Hepatocyte (in vitro differentiated cells): Measurements from ENCODE around the gene TFF2. TPM values are rescaled to one million over a fixed set of nuclear protein-coding genes. Genes with fewer than 3 reads are reported as not detected.

Source experiments
- DNase-seq: peaks from one replicate; pipeline ENCODE4 v3.0.0-alpha.2; 2016; ENCODE audit warnings: low spot score
- H2AFZ ChIP-seq: fragments of 200-600 bp; sonication (generic); 2 replicates; pipeline ENCODE4 v1.6.0; 2016; ENCODE audit warnings: antibody characterized with exemption, mild to moderate bottlenecking
- H3K27ac ChIP-seq: fragments of 200-600 bp; sonication (generic); 2 replicates; pipeline ENCODE4 v1.5.1; 2016; ENCODE audit warnings: mild to moderate bottlenecking
- H3K27me3 ChIP-seq: fragments of 200-600 bp; sonication (generic); 2 replicates; pipeline ENCODE4 v1.6.1; 2016
- H3K36me3 ChIP-seq: fragments of 200-600 bp; sonication (generic); replicated peaks from 2 replicates; pipeline ENCODE4 v1.5.1; 2016; ENCODE audit warnings: low read depth; ENCODE audit not compliant: insufficient read depth
- H3K4me1 ChIP-seq: fragments of 200-600 bp; sonication (generic); 2 replicates; pipeline ENCODE4 v1.5.1; 2016; ENCODE audit warnings: mild to moderate bottlenecking, moderate library complexity; ENCODE audit not compliant: insufficient read depth
- H3K4me2 ChIP-seq: fragments of 200-600 bp; sonication (generic); 2 replicates; pipeline ENCODE4 v1.6.0; 2016
- H3K4me3 ChIP-seq: fragments of 200-600 bp; sonication (generic); 2 replicates; pipeline ENCODE4 v1.5.1; 2016; ENCODE audit warnings: mild to moderate bottlenecking
- H3K79me2 ChIP-seq: fragments of 200-600 bp; sonication (generic); 2 replicates; pipeline ENCODE4 v1.6.0; 2017; ENCODE audit warnings: mild to moderate bottlenecking
- H3K9me2 ChIP-seq: fragments of 200-600 bp; sonication (generic); replicated peaks from 2 replicates; pipeline ENCODE4 v1.6.0; 2017; ENCODE audit warnings: mild to moderate bottlenecking; ENCODE audit not compliant: insufficient read depth
- H3K9me3 ChIP-seq: fragments of 200-600 bp; sonication (generic); 2 replicates; pipeline ENCODE4 v1.5.1; 2016; ENCODE audit warnings: low read depth, mild to moderate bottlenecking
- H4K20me1 ChIP-seq: fragments of 200-600 bp; sonication (generic); 2 replicates; pipeline ENCODE4 v1.6.0; 2016; ENCODE audit warnings: mild to moderate bottlenecking; ENCODE audit not compliant: insufficient read depth, poor library complexity, severe bottlenecking
- CTCF ChIP-seq: fragments of 200-600 bp; sonication (generic); IDR thresholded peaks from 2 replicates; pipeline ENCODE4 v1.5.1; 2016; ENCODE audit warnings: antibody characterized with exemption, mild to moderate bottlenecking; ENCODE audit not compliant: poor library complexity
- EZH2 ChIP-seq: fragments of 200-600 bp; sonication (generic); IDR thresholded peaks from 2 replicates; pipeline ENCODE4 v1.6.1; 2016; ENCODE audit warnings: antibody characterized with exemption, mild to moderate bottlenecking, borderline replicate concordance
- EZH2phosphoT487 ChIP-seq: fragments of 200-600 bp; sonication (generic); IDR thresholded peaks from one replicate; pipeline ENCODE4 v1.6.1; 2018; ENCODE audit warnings: antibody characterized with exemption, mild to moderate bottlenecking, low read depth, moderate library complexity; ENCODE audit not compliant: unreplicated experiment, severe bottlenecking
- WGBS: methylation state at CpG from one replicate; pipeline ENCODE4 v1.1.6; 2016; ENCODE audit warnings: low lambda C conversion rate; ENCODE audit errors: missing lambda C conversion rate; 5-methylcytosine and 5-hydroxymethylcytosine counted together
- polyA plus RNA-seq: library from polyadenylated mRNA; unstranded; fragments of >200 nt; fragmentation: Nextera tagmentation; extraction: Ambion mirVana; gene quantifications from 2 replicates; pipeline ENCODE4 v1.2.1, GENCODE V29; 2016
- total RNA-seq: library from RNA; depleted of rRNA; stranded (reverse); fragments of >200 nt; gene quantifications from 2 replicates; pipeline ENCODE4 v1.2.3, GENCODE V29; 2014

Gene TFF2
- total and polyA plus RNA-seq, 2 experiments from 2014 or later: 23.9 to 28.1 TPM

- no peaks in the 10 kb centered on the region for H3K9me2 ChIP-seq
- H3K79me2 ChIP-seq: no peaks in the 10 kb centered on the region
- H3K27me3 ChIP-seq: no peaks in the 10 kb centered on the region
- peak overlapping the region; percentile 86 for H3K4me2 ChIP-seq
- no peaks in the 10 kb centered on the region for H3K36me3 ChIP-seq
- peak; percentile 75 for DNase-seq
- no peaks in the 10 kb centered on the region for H3K9me3 ChIP-seq
- no peak overlapping the region for H3K27ac ChIP-seq
- TF ChIP-seq EZH2phosphoT487 (no peak), CTCF (peak; percentile 90)
- H3K4me3 ChIP-seq: no peak overlapping the region
- WGBS: 10% methylated on average over 20 of the region's 22 CpGs
- no peaks in the 10 kb centered on the region for H4K20me1 ChIP-seq
- H2AFZ ChIP-seq: peak overlapping the region; percentile 63
- peaks cover 25% of the 10 kb centered on the region for H3K4me1 ChIP-seq
Observed at GRCh38 chr21:42309753-42310213, 41.0 kb downstream of the TFF2 start.

- H3K27me3 ChIP-seq: no peaks in the 10 kb centered on the region
- H3K9me3 ChIP-seq: no peaks in the 10 kb centered on the region
- H2AFZ ChIP-seq: no peak overlapping the region
- peaks cover 25% of the 10 kb centered on the region for H3K4me1 ChIP-seq
- no peaks in the 10 kb centered on the region for H3K9me2 ChIP-seq
- TF ChIP-seq CTCF (peak; percentile 3), EZH2 (no peak)
- H4K20me1 ChIP-seq: no peaks in the 10 kb centered on the region
- H3K36me3 ChIP-seq: no peaks in the 10 kb centered on the region
- no peaks in the 10 kb centered on the region for H3K79me2 ChIP-seq
- H3K4me3 ChIP-seq: no peak overlapping the region
- no peak overlapping the region for H3K27ac ChIP-seq
- peak overlapping the region; percentile 86 for H3K4me2 ChIP-seq
- WGBS: 63% methylated on average over 23 of the region's 23 CpGs
- no peak for DNase-seq
Observed at GRCh38 chr21:42308914-42309752, 41.7 kb downstream of the TFF2 start.

- H3K27ac ChIP-seq: no peak overlapping the region
- H3K4me3 ChIP-seq: no peak overlapping the region
- peaks cover 25% of the 10 kb centered on the region for H3K4me1 ChIP-seq
- DNase-seq: no peak
- TF ChIP-seq EZH2phosphoT487 (no peak), CTCF (no peak), EZH2 (no peak)
- 94% methylated on average over 17 of the region's 17 CpGs for WGBS
- H3K27me3 ChIP-seq: no peaks in the 10 kb centered on the region
- no peaks in the 10 kb centered on the region for H3K9me3 ChIP-seq
- no peaks in the 10 kb centered on the region for H3K36me3 ChIP-seq
- H4K20me1 ChIP-seq: no peaks in the 10 kb centered on the region
- no peaks in the 10 kb centered on the region for H3K9me2 ChIP-seq
- H3K79me2 ChIP-seq: no peaks in the 10 kb centered on the region
- H3K4me2 ChIP-seq: no peak overlapping the region
- no peak overlapping the region for H2AFZ ChIP-seq
Observed at GRCh38 chr21:42308161-42308913, 42.5 kb downstream of the TFF2 start.
